C4-2B (cell line): ENCODE measurements around the gene SNX25.

ENCODE experiments used
- ZFX ChIP-seq: fragments of 450-650 bp; IDR thresholded peaks from 2 replicates; pipeline ENCODE4 v1.6.1; 2017
- TF ChIP-seq, protein P1 (sequence below): fragments of 450-650 bp; conservative IDR thresholded peaks from 2 replicates; pipeline ENCODE4 v1.5.1; 2017; ENCODE audit warnings: mild to moderate bottlenecking

DNA sequence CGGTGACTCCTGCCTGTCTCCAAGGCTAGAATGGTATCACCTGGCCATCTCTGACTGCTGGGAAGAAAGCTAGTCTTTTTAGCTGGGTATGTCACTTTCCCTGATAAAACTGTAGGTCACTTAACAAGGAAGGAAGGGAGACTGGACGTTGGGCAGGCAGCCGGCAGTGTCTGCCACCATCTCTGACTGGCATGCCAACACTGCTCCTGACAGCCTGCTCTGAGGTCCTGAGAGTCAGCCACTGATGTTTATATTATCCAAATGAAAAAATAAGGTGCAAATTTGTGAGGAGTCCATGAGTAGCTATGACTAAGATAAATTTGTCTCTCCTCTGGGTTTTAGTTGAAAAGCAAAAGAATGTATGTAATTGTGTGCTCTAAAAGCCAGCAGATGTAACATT lies 77.2 kb downstream of the SNX25 start:
- TF ChIP-seq, protein P1, sequence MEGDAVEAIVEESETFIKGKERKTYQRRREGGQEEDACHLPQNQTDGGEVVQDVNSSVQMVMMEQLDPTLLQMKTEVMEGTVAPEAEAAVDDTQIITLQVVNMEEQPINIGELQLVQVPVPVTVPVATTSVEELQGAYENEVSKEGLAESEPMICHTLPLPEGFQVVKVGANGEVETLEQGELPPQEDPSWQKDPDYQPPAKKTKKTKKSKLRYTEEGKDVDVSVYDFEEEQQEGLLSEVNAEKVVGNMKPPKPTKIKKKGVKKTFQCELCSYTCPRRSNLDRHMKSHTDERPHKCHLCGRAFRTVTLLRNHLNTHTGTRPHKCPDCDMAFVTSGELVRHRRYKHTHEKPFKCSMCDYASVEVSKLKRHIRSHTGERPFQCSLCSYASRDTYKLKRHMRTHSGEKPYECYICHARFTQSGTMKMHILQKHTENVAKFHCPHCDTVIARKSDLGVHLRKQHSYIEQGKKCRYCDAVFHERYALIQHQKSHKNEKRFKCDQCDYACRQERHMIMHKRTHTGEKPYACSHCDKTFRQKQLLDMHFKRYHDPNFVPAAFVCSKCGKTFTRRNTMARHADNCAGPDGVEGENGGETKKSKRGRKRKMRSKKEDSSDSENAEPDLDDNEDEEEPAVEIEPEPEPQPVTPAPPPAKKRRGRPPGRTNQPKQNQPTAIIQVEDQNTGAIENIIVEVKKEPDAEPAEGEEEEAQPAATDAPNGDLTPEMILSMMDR, result no peak
- no peak for TF ChIP-seq ZFX
